Colonic mucosa (tissue), 4 donors: Measurements from ENCODE around the gene FAXDC2. TPM values are rescaled to one million over a fixed set of nuclear protein-coding genes. Genes with fewer than 3 reads are reported as not detected.

Experiments used
- DNase-seq: peaks from one replicate; pipeline ENCODE4 v3.0.0-alpha.2; 2020
- H3K27ac ChIP-seq: fragments of 200-600 bp; one replicate; pipeline ENCODE4 v1.8.0; 2021
- H3K27me3 ChIP-seq: fragments of 200-600 bp; one replicate; pipeline ENCODE4 v1.8.0; 2021
- H3K36me3 ChIP-seq: fragments of 200-600 bp; one replicate; pipeline ENCODE4 v1.8.0; 2021
- H3K4me1 ChIP-seq: fragments of 200-600 bp; one replicate; pipeline ENCODE4 v1.8.0; 2021; ENCODE audit warnings: mild to moderate bottlenecking
- H3K4me3 ChIP-seq: fragments of 200-600 bp; one replicate; pipeline ENCODE4 v1.8.0; 2021
- H3K9ac ChIP-seq, 2 donors: one replicate each; pipeline ENCODE4 v1.7.0; 2013; ENCODE audit warnings: control low read depth in 2 of 2, low read depth in 2 of 2, low read length in 2 of 2
- H3K9me3 ChIP-seq: fragments of 200-600 bp; one replicate; pipeline ENCODE4 v1.8.0; 2021
- intact Hi-C: fragments of 100-400 bp; cut with DNase I; formaldehyde crosslinking; loops from one replicate; pipeline ENCODE4 v1.14.1; 2022
- total RNA-seq, 2 donors: library from RNA; stranded (reverse); fragmentation: NEBNext Ultra II Directional in 1 of 2; extraction: Animal tissue kit (Norgen Biotek cat#: 25700) in 1 of 2; gene quantifications; one replicate each; pipeline ENCODE4 v1.2.1, GENCODE V29; 2021
- TF ChIP-seq, protein P1 (sequence below): fragments of 200-600 bp; IDR thresholded peaks from one replicate; pipeline ENCODE4 v1.8.0; 2022; ENCODE audit warnings: antibody characterized with exemption, mild to moderate bottlenecking
- donor health status: healthy.
- donor health status: DM: no; HTN: no; CAD: no.
- donor health status: DM: no; HTN: no; CAD: no.

FAXDC2 gene
- total RNA-seq, 2 donors from 2014 or later = 7.0 to 20.8 TPM

DNA sequence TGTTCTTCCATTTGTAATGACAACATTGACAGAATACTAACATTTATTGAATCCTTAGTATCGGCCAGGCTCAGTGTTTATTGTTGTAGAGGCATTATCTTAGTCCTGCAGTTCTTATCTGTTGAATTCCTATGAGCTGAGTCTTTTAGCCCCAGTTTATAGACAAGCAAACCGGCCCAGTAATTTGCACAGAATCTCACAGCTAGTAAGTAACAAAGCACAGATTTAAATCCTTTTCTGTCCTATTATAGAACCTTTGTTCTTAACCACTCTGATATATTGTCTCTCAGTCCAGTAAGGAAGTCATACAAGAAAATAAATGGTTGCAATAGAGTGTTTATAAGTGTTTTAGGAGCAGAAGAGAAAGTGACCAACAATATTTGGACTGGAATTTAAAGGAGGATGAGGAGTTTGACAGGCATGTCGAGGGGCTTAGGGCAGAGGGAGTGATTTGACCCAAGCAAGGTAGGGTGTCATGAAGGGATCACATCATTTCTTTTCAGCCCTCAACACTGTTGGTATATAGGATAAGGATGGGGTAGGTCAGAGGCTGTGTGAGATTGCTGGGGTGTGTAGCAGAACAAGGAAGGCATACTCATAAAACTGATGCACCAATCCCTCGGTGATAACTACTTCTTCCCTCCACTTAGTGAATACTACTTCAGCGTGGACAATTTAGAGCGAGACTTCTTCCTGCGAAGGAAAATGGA lies 55.7 kb downstream of the FAXDC2 start:
- Histone ChIP-seq H3K27ac (no peak overlapping the region), H3K27me3 (no peaks in the 10 kb centered on the region), H3K4me1 (no peaks in the 10 kb centered on the region), H3K4me3 (no peak overlapping the region), H3K9ac (no peak overlapping the region), H3K9me3 (no peaks in the 10 kb centered on the region), H3K36me3 (peaks cover 18% of the 10 kb centered on the region)
- intact Hi-C loops = no loop called here
- TF ChIP-seq, protein P1, sequence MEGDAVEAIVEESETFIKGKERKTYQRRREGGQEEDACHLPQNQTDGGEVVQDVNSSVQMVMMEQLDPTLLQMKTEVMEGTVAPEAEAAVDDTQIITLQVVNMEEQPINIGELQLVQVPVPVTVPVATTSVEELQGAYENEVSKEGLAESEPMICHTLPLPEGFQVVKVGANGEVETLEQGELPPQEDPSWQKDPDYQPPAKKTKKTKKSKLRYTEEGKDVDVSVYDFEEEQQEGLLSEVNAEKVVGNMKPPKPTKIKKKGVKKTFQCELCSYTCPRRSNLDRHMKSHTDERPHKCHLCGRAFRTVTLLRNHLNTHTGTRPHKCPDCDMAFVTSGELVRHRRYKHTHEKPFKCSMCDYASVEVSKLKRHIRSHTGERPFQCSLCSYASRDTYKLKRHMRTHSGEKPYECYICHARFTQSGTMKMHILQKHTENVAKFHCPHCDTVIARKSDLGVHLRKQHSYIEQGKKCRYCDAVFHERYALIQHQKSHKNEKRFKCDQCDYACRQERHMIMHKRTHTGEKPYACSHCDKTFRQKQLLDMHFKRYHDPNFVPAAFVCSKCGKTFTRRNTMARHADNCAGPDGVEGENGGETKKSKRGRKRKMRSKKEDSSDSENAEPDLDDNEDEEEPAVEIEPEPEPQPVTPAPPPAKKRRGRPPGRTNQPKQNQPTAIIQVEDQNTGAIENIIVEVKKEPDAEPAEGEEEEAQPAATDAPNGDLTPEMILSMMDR = no peak
- DNase-seq = no peak

DNA sequence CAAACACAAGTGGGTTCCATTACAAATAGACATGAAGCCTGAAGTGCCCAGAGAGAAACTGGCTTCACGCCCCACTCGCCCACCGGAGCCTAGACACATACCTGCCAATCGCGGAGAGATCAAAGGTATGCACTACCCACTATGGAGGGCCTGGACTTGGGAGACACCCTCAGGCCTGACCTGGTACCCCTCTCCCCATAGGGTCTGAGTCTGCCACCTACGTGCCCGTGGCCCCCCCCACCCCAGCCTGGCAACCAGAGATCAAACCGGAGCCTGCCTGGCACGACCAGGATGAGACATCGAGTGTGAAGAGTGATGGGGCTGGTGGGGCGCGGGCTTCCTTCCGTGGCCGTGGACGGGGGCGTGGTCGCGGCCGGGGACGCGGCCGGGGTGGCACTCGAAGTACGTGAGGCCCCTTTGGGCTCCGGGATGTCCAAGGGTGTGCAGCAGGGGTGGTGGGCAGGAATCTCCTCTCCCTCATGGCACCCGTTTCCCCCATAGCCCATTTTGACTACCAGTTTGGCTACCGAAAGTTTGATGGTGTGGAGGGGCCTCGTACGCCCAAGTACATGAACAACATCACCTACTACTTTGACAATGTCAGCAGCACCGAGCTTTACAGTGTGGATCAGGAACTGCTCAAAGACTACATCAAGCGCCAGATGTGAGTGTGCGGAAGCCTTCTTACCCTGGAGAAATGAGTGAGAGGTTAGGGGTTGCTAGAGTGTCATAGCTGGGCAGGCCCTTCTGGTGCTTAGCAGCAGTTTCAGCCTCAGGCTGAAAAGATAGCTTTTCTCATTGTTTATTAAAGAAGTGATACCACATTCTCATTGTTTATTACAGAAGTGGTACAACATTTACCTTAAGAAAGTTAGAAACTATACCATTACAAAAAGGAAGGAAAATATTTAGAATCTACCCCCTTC lies 56.5 kb downstream of the FAXDC2 start:
- DNase-seq = no peak
- Histone ChIP-seq H3K27ac (no peak overlapping the region), H3K36me3 (peaks cover 10% of the 10 kb centered on the region), H3K4me3 (no peak overlapping the region), H3K4me1 (no peaks in the 10 kb centered on the region), H3K9ac (no peak overlapping the region), H3K9me3 (no peaks in the 10 kb centered on the region), H3K27me3 (no peaks in the 10 kb centered on the region)
- intact Hi-C loops = no loop called here
- TF ChIP-seq, protein P1 = no peak

DNA sequence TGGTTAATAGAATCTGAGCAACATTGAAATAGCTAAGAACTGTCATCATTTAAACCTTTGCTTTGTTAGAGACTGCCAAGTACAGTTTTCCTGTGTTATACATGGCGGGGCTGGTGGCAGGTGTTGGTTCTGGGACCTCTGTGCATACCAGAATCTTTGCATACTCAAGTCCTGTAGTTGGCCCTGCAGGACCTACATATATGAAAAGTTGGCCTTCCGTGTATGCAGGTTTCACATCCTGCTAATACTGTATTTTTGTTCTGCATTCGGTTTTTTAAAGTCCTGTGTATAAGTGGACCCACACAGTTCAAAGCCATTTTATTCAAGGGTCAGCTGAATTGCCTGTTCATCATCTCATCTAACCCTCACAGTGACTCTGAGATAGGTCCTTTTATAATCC lies 58.9 kb downstream of the FAXDC2 start:
- H3K9ac ChIP-seq = no peak overlapping the region
- no peak for DNase-seq
- intact Hi-C loops = no loop called here

DNA sequence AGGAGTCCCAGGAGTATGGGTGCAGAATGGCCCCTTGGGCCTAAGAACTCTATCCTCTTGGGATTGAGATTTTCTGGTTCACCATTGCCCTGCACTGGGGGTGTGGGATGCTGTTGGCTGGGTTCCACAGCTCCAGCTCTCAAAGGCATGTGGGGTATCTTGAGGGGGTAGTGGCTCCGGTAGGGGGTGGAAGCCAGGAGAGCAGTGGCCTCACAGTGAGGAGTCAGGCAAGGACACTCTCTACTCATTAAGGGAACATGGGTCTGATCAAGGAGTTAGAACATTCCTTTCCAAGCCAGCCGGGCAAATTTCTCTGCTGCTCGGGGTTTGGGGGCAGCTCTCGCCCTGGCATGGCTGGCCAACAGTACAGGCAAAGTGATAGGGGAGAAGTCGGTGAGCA lies 62.2 kb downstream of the FAXDC2 start:
- Histone ChIP-seq H3K9me3 (no peaks in the 10 kb centered on the region), H3K9ac (no peak overlapping the region), H3K27me3 (no peaks in the 10 kb centered on the region), H3K4me1 (no peaks in the 10 kb centered on the region), H3K36me3 (peaks cover 8% of the 10 kb centered on the region), H3K27ac (no peak overlapping the region), H3K4me3 (no peak overlapping the region)
- no peak for DNase-seq
- intact Hi-C loops = no loop called here
- TF ChIP-seq, protein P1 = no peak

More for the DNA sequence above, 58.9 kb downstream of the FAXDC2 start:
- no peaks in the 10 kb centered on the region for H3K4me1 ChIP-seq
- H3K27me3 ChIP-seq = no peaks in the 10 kb centered on the region
- H3K4me3 ChIP-seq = no peak overlapping the region
- peaks cover 9% of the 10 kb centered on the region for H3K36me3 ChIP-seq
- TF ChIP-seq, protein P1 = no peak
- no peaks in the 10 kb centered on the region for H3K9me3 ChIP-seq
- H3K27ac ChIP-seq = no peak overlapping the region

DNA sequence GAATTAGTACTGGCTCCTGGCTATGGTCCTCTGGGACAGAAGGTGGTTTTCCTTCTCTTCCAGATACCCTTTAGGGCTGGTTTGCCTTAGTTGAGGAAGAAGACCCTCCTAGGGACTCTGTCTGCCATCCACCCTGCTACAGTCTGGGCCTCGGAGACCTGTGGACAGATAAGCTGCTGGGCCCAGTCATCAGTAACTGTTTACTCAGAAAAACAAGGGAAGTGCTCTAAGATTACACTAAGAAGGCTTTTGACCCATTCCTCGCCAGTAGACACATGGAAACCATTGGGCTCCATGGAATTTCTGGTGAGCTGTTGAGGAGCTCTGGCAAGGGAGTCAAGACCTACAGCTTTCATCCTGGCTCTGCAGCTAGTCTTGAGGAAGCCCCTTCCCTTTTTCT lies 64.0 kb downstream of the FAXDC2 start:
- no peaks in the 10 kb centered on the region for H3K27me3 ChIP-seq
- no peak for DNase-seq
- no peak overlapping the region for H3K9ac ChIP-seq
- intact Hi-C loops = no loop called here
- TF ChIP-seq, protein P1 = no peak
- H3K9me3 ChIP-seq = no peaks in the 10 kb centered on the region
- H3K4me1 ChIP-seq = peaks cover 6% of the 10 kb centered on the region
- no peak overlapping the region for H3K27ac ChIP-seq
- no peaks in the 10 kb centered on the region for H3K36me3 ChIP-seq
- no peak overlapping the region for H3K4me3 ChIP-seq
